NCI-H82 treated with DMSO at 0.1 percent for 48 hours (cell line): ENCODE data around the gene FARS2.
A peak's percentile ranks its signal among the peaks of the same experiment; 100 is the strongest.

Source experiments
- DNase-seq: peaks from one replicate; lab custom pipeline; 2025; ENCODE audit not compliant: unreplicated experiment; lab: John Stamatoyannopoulos, UW

Gene FARS2

GRCh38 chr6:5285526-5285925 is 24.2 kb downstream of the FARS2 start:
- DNase-seq: no peak

- DNase-seq: no peak
Measured at GRCh38 chr6:5286780-5287179, 25.5 kb downstream of the FARS2 start.

GRCh38 chr6:5287205-5287965 is 26.1 kb downstream of the FARS2 start:
- no peak for DNase-seq

GRCh38 chr6:5287966-5288297 is 26.6 kb downstream of the FARS2 start:
- DNase-seq: no peak

- DNase-seq: no peak
Measured at GRCh38 chr6:5290097-5290496, 28.8 kb downstream of the FARS2 start.

- no peak for DNase-seq
Measured at GRCh38 chr6:5290500-5290899, 29.2 kb downstream of the FARS2 start.

- DNase-seq: no peak
Measured at GRCh38 chr6:5292154-5292553, 30.8 kb downstream of the FARS2 start.

- no peak for DNase-seq
Measured at GRCh38 chr6:5293692-5294091, 32.4 kb downstream of the FARS2 start.

- DNase-seq: no peak
Measured at GRCh38 chr6:5294392-5295211, 33.3 kb downstream of the FARS2 start.

- no peak for DNase-seq
Measured at GRCh38 chr6:5295623-5296022, 34.3 kb downstream of the FARS2 start.

- DNase-seq: no peak
Measured at GRCh38 chr6:5300206-5300764, 39.0 kb downstream of the FARS2 start.

GRCh38 chr6:5302220-5302946 is 41.1 kb downstream of the FARS2 start:
- DNase-seq: no peak

GRCh38 chr6:5302995-5303622 is 41.8 kb downstream of the FARS2 start:
- peak; percentile 54 for DNase-seq

GRCh38 chr6:5303682-5304081 is 42.4 kb downstream of the FARS2 start:
- no peak for DNase-seq

GRCh38 chr6:5305968-5306626 is 44.8 kb downstream of the FARS2 start:
- no peak for DNase-seq

- no peak for DNase-seq
Measured at GRCh38 chr6:5307058-5307457, 45.7 kb downstream of the FARS2 start.

- DNase-seq: no peak
Measured at GRCh38 chr6:5308066-5308465, 46.8 kb downstream of the FARS2 start.

- no peak for DNase-seq
Measured at GRCh38 chr6:5314191-5314865, 53.0 kb downstream of the FARS2 start.

GRCh38 chr6:5315881-5316280 is 54.6 kb downstream of the FARS2 start:
- DNase-seq: no peak

- DNase-seq: no peak
Measured at GRCh38 chr6:5316951-5317350, 55.6 kb downstream of the FARS2 start.
